Activated CD8-positive, alpha-beta memory T cell treated with anti-CD3 and anti-CD28 coated beads, Interleukin-2, amount 50 U/mL, for 24 hours (primary cell): ENCODE data around the gene NFYB.
"Not testable (repeated sequence)": the region's sequence is repeated elsewhere in the genome, so short reads cannot be mapped to it uniquely, and the experiment has no call there.

Source experiments
- DNase-seq: peaks from one replicate; pipeline ENCODE4 v3.0.0-alpha.2; 2020; ENCODE audit errors: extremely low read depth

Gene NFYB

GRCh38 chr12:104163028-104163427 is 25.0 kb upstream of the NFYB start:
- DNase-seq, result not testable (repeated sequence)

DNA sequence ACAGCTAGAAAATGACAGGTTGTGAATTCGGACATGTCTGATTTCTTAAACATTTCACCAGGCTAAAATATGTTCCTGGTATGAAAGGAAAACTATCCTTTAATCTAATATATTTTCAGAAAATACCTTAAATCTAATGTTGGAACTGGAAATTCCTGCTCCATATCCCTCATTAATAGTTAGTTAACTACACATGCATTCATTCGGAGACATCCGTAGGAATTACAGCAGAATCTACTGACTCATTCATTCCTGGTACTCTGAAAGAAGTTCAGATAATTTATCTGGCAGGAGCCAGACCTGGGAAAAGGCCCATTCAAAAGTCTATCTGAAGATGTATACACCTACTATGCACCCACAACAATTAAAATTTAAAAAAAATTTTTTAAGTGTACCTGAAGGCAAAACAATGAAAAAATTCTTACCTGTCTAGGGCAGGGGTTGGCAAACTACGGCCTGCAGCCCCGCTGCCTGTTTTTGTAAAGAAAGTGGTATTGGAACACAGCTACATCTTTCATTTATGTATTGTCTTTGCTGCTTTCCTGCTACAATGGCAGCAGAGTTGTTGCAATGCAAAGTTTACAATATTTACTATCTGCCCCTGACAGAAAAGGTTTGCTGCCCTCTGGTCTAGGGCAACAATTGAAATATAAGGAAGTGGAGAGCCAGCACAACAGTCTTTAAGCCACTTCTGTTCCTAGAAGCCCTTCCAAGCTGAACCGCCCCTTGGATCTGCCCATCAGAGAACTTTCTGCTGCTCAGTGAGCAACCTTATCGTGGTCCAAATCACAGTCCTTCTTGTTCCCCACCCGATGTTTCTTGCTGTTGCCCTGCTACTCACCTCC is 17.9 kb upstream of the NFYB start:
- DNase-seq, result no peak

GRCh38 chr12:104154806-104155205 is 16.8 kb upstream of the NFYB start:
- DNase-seq, result no peak

DNA sequence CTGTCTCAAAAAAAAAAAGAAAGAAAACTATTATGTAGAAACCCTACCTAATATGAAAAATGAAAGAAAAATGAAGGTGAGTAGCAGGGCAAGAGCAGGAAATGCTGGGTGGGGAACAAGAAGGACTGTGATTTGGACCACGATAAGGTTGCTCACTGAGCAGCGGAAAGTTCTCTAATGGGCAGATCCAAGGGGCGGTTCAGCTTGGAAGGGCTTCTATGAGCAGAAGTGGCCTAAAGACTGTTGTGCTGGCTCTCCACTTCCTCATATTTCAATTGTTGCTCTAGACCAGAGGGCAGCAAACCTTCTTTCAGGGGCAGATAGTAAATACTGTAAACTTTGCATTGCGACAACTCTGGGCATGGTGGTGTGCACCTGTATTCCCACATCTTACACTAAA is 16.3 kb upstream of the NFYB start:
- DNase-seq, result no peak

GRCh38 chr12:104152685-104153241 is 14.8 kb upstream of the NFYB start:
- DNase-seq, result no peak

DNA sequence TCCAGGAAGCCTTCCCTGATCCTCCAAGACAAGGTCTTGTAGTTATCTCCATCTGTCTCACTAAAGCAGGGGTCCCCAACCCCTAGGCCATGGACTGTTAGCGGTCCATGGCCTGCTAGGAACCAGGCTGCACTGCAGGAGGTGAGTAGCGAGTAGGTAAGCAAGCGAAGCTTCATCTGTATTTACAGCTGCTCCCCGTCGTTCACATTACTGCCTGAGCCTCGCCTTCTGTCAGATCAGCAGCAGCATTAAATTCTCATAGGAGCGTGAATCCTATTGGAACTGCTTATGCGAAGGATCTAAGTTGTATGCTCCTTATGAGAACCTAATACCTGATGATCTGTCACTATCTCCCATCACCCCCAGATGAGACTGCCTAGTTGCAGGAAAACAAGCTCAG is 12.4 kb upstream of the NFYB start:
- no peak for DNase-seq

DNA sequence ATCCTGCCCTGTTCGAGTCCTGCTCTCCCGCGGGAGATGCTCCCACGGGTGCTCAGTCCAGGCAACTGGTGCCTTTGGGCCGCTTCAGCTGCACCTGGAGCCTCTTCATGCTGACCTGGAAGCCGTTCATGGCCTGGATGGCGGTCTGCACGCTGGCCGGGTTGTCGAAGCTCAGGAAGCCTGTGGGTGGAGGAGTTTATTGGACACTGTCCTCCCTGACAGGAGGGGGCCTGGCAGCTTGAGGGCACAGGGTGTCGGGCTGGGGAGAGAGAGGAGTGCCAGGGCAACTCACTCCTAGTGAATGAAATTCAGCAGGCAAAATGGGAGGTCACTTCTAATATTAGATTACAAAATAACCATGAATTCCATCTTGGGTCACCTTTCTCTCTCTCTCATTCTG is 9.3 kb upstream of the NFYB start:
- DNase-seq, result no peak

DNA sequence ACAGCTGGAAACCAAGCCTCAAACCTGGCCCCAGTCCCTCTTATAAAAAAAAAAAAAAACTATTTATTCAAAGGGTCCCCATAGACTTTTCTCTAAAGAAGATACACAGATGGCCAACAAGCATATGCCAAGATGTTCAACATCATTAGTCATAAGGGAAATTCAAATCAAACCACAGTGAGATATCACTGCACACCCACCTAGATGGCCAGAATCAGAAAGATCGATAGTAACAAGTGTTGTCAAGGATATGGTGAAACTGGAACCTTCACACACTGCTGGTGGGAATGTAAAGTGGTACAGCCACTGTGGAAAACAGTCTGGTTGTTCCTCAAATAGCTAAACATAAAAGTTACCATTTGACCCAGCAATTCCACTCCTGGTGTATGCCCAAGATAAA is 5.9 kb upstream of the NFYB start:
- no peak for DNase-seq

GRCh38 chr12:104143002-104143401 is 5.0 kb upstream of the NFYB start:
- no peak for DNase-seq

GRCh38 chr12:104142543-104142942 is 4.5 kb upstream of the NFYB start:
- DNase-seq, result no peak

DNA sequence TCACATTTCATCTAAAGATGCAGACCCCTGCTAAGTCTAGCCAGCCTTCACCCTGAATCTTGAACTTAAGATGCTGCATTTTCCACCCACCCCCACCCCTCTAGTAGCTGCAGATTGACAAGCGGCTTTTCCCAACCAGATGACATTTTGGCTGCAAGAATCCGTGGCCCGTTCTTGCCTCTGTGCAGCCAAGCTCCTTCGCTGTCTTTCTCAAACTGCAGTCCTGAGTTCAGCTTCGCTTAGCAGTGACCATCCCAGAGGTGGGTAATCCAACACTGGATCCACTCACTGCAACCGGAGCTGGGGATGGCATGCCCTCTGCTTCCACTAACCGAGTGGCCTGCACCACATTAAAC is 765 bp upstream of the NFYB start:
- no peak for DNase-seq

DNA sequence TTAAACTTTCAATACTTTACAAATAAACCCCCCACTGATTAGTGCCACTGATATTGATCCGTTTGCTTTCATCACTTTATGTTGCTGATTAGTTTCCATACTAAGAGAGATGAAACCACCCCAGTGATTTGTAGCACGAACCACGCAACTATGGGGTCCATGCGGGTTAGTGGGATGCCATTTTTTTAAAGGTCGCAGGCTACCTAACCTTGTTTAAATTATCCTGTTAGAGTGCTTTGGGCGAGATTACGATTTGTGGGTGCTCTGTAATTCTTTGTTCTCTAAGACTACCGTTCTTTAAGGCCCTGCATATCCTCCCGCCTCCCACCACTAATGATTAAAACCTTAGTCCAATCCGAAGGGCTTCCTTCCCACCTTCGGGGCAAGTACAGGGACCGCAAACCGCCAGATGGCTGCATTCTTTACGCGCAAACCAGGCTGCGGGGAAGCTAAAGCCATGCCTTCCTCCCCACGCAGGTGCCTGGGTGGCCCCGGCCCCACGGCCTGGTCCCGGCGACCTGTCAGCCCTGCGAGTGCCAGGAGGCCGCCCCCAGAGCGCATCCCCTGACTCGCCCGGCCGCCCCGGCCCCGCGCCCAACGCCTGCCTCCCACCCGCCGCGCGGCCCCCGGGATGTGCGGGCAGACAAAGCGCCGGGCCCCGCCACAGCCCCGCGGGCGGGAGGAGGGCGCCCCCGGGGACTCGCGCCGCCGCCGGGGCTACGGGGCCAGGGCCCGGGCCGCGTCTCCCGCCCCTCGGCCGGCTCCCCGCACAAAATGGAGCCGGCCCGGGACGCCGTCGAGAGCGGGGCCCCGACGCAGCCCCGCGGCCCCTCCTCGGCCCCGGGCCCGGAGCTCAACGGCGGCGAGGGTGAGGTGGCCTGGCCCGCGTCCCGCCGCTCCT is 759 bp downstream of the NFYB start:
- DNase-seq, result peak; percentile 17

- DNase-seq, result no peak
These were observed 1.4 kb downstream of the NFYB start for GRCh38 chr12:104136577-104136976.

- DNase-seq, result no peak
These were observed 3.1 kb downstream of the NFYB start for GRCh38 chr12:104134882-104135281.

DNA sequence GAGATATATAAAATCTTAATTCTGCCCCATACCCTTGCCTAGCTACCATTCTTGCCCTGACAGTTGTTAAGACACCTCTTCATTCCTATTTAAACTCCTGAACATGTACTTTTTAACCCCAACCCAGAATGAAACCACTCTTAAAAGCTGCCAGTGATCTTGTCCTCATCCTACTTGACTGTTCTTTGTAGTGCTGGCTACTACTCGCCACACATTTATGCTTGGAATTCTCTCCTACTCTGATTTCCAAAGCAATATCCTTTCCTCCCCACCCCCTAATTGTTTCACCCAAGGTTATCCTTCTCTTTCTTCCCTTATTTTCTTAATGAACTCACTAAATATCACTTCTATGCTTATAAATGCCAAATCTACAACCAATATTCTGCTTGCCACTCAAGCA is 4.1 kb downstream of the NFYB start:
- DNase-seq, result no peak

- DNase-seq, result no peak
These were observed 4.7 kb downstream of the NFYB start for GRCh38 chr12:104133321-104133720.

- no peak for DNase-seq
These were observed 5.6 kb downstream of the NFYB start for GRCh38 chr12:104132351-104132956.

GRCh38 chr12:104131609-104132008 is 6.4 kb downstream of the NFYB start:
- DNase-seq, result no peak

GRCh38 chr12:104130760-104131159 is 7.2 kb downstream of the NFYB start:
- DNase-seq, result no peak

- DNase-seq, result no peak
These were observed 11.5 kb downstream of the NFYB start for GRCh38 chr12:104126548-104126947.

DNA sequence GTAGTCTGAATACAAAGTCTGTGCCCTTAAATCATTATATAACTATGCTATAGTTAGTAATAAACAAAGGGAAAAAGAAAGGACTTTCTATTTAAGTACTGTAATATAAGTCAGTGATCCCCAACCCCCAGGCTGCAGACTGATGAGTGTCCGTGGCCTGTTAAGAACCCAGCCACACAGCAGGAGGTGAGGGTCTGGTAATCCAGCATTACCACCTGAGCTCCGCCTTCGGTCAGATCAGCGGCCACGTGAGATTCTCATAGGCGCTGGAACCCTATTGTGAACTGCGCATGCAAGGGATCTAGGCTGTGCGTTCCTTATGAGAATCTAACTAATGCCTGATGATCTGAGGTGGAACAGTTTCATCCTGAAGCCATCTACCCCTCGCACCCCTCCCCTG is 15.7 kb downstream of the NFYB start:
- DNase-seq, result no peak

GRCh38 chr12:104121001-104121400 is 17.0 kb downstream of the NFYB start:
- DNase-seq, result no peak
